Activated naive CD4-positive, alpha-beta T cell treated with anti-CD3 and anti-CD28 coated beads, Interleukin-2, amount 10 ng/mL, durations not matched to agents 7 days and 5 days (primary cell): ENCODE results near the gene GMDS.

Source experiments
- CTCF ChIA-PET: fragments of 350-600 bp; sonication (Branson Sonifier 250); formaldehyde crosslinking; loops from one replicate; lab custom pipeline; 2021; ENCODE audit warnings: antibody characterized with exemption; lab: Charles Lee
- DNase-seq: peaks from one replicate; pipeline ENCODE4 v3.0.0-alpha.2; 2020
- H3K27ac Mint-ChIP-seq: one replicate; pipeline ENCODE4 v1.8.0; 2021; ENCODE audit warnings: mild to moderate bottlenecking, moderate library complexity, mixed read lengths
- H3K27me3 Mint-ChIP-seq: one replicate; pipeline ENCODE4 v1.8.0; 2021; ENCODE audit warnings: mild to moderate bottlenecking, mixed read lengths
- H3K36me3 Mint-ChIP-seq: one replicate; pipeline ENCODE4 v1.8.0; 2021; ENCODE audit warnings: mixed read lengths
- H3K4me1 Mint-ChIP-seq: one replicate; pipeline ENCODE4 v1.8.0; 2021; ENCODE audit warnings: mixed read lengths
- H3K4me3 Mint-ChIP-seq: one replicate; pipeline ENCODE4 v1.8.0; 2021; ENCODE audit warnings: mild to moderate bottlenecking, moderate library complexity, mixed read lengths
- H3K9me3 Mint-ChIP-seq: one replicate; pipeline ENCODE4 v1.8.0; 2021; ENCODE audit warnings: mixed read lengths

The GMDS gene

GRCh38 chr6:2229039-2229438 lies 16.4 kb downstream of the GMDS start:
- no peak for DNase-seq
- H3K27me3 Mint-ChIP-seq: no peaks in the 10 kb centered on the region
- CTCF ChIA-PET: interaction anchor here (1.7 kb wide), 1 partner anchor 19 kb away, joined by 4 read pairs; no protein-coding TSS in a partner anchor
- H3K27ac Mint-ChIP-seq: no peak overlapping the region
- no peaks in the 10 kb centered on the region for H3K36me3 Mint-ChIP-seq
- H3K4me3 Mint-ChIP-seq: no peak overlapping the region
- no peaks in the 10 kb centered on the region for H3K9me3 Mint-ChIP-seq
- H3K4me1 Mint-ChIP-seq: peaks cover 20% of the 10 kb centered on the region

GRCh38 chr6:2228392-2228791 lies 17.0 kb downstream of the GMDS start:
- Mint-ChIP-seq H3K36me3 (no peaks in the 10 kb centered on the region), H3K4me3 (no peak overlapping the region), H3K4me1 (peaks cover 20% of the 10 kb centered on the region), H3K27ac (no peak overlapping the region), H3K9me3 (no peaks in the 10 kb centered on the region), H3K27me3 (no peaks in the 10 kb centered on the region)
- no peak for DNase-seq
- CTCF ChIA-PET: interaction anchor here (1.7 kb wide), 1 partner anchor 19 kb away, joined by 4 read pairs; no protein-coding TSS in a partner anchor

DNA sequence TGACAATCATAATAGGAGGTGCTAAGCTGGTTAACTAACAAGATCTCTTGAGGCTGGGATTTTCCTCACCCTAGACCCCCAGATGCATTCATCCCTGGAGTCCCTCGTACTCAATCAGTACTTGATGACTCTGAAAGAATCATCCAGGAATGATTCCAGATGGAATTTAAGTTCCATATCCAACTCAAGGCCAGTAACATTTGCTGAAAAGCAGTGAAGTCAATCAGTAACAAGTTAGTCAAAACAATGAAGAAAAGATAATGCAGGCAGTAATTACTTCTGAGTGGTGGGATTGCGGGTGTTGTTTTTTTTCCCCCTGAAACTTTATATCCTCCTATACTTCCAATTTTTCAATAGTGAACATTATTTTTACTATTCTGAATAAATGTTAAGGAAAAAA lies 18.6 kb downstream of the GMDS start:
- Mint-ChIP-seq H3K9me3 (no peaks in the 10 kb centered on the region), H3K27ac (no peak overlapping the region), H3K4me1 (peaks cover 21% of the 10 kb centered on the region), H3K36me3 (no peaks in the 10 kb centered on the region), H3K27me3 (no peaks in the 10 kb centered on the region), H3K4me3 (no peak overlapping the region)
- CTCF ChIA-PET: no interaction called here
- DNase-seq: no peak

DNA sequence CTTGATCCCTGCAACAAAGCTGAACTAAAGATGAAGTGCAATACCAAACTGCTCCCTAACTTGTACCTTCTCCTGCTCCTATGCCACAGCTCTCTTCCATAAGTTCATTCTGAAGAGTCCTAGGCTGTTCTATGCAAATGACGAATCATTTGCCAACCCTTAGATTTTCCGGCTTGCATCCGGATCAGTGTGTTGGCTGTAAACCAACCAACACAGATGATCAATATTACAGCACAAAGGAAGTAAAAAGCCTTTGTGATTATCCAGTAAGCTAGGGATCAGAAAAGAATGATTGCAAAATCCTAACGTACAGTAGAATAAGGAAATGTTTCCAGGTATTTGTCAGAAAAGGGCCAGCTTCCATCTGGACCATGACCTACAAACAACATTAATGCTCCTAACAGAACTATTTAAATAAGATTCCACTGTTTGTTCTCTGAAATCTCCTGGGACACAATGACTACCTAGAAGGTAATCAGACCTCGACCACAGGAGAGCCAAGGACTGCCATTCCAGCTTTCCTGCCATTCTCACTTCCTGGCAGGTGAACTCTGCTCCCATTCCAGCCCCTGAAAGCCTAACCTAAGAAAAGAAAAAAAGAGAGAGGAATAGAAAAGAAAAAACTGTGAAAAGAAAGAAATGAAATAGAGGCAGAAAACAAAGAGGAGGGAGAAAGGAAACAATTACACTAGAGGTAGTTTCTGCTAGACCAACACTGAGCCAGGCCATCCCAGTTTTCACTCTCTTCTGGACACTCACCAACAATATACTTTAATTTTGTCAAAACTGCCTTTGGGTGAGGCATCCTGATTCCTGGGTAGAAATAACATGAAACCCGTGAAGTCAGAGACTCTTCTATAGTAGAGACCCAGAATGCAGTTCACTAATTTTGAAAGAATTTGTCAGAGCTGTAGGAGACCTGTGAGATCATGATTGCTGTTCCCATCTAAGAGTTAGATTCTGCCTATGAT lies 19.7 kb downstream of the GMDS start:
- H3K27ac Mint-ChIP-seq: no peak overlapping the region
- CTCF ChIA-PET: no interaction called here

DNA sequence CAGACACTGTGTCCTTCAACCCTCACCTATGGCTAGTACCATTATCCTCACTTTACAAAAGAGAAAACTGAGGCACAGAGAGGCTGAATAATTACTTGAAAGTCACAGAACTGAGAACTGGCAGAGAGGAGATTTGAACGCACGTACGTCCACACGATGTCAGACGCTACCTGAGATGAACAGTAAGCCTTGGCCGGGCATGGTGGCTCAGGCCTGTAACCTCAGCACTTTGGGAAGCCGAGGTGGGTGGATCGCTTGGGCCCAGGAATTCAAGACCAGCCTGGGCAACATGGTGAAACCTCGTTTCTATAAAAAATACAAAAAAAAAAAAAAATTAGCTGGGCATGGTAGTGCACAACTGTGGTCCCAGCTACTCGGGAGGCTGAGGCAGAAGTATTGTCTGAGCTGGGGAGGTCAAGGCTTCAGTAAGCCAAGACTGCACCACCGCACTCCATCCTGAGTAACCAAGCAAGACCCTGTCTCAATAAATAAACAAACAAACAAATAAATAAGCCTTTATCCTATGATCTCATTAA lies 20.5 kb downstream of the GMDS start:
- DNase-seq: no peak
- no peaks in the 10 kb centered on the region for H3K9me3 Mint-ChIP-seq
- H3K4me1 Mint-ChIP-seq: peaks cover 21% of the 10 kb centered on the region
- CTCF ChIA-PET: no interaction called here
- no peak overlapping the region for H3K27ac Mint-ChIP-seq
- H3K27me3 Mint-ChIP-seq: no peaks in the 10 kb centered on the region
- H3K4me3 Mint-ChIP-seq: no peak overlapping the region
- H3K36me3 Mint-ChIP-seq: no peaks in the 10 kb centered on the region

More for the DNA sequence above, 19.7 kb downstream of the GMDS start:
- DNase-seq: no peak
- Mint-ChIP-seq H3K4me1 (peaks cover 17% of the 10 kb centered on the region), H3K27me3 (no peaks in the 10 kb centered on the region), H3K9me3 (no peaks in the 10 kb centered on the region), H3K36me3 (no peaks in the 10 kb centered on the region), H3K4me3 (no peak overlapping the region)

DNA sequence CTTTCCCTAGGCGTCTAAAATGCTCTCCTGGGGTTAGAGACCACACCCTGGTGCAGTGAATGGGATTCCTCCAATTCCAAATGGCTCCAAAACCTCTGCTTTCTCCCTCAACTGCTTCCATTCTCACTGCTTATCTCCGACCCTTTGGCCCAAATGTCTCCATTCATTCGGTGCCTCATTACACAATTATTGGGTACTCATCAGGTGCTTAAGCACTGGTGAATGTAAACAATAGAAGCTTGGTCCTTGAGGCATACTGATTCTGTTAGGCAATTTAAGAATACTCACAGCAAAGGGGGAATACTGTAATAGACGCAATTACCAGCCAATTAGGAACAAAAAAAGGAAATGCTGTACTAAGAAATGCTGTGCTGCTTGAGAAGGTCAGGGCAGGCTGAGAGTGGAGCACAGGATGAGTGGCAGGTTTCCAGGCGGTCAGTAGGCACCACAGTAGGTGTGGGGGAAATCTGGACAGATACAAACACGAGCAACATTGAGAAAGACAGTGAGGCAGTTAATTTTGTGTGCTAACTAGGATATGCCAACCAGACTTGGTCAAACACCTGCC lies 23.0 kb downstream of the GMDS start:
- H3K9me3 Mint-ChIP-seq: no peaks in the 10 kb centered on the region
- DNase-seq: no peak
- CTCF ChIA-PET: no interaction called here

GRCh38 chr6:2221726-2222274 lies 23.6 kb downstream of the GMDS start:
- no peaks in the 10 kb centered on the region for H3K27me3 Mint-ChIP-seq
- H3K36me3 Mint-ChIP-seq: no peaks in the 10 kb centered on the region
- peak overlapping the region; percentile 79 for H3K27ac Mint-ChIP-seq
- CTCF ChIA-PET: no interaction called here
- peak overlapping the region; percentile 81 for H3K4me3 Mint-ChIP-seq
- H3K4me1 Mint-ChIP-seq: peaks cover 21% of the 10 kb centered on the region
- peak; percentile 33 for DNase-seq
- no peaks in the 10 kb centered on the region for H3K9me3 Mint-ChIP-seq

More for the DNA sequence above, 23.0 kb downstream of the GMDS start:
- no peaks in the 10 kb centered on the region for H3K36me3 Mint-ChIP-seq
- H3K27me3 Mint-ChIP-seq: no peaks in the 10 kb centered on the region
- H3K4me3 Mint-ChIP-seq: peak overlapping the region; percentile 81
- peak overlapping the region; percentile 79 for H3K27ac Mint-ChIP-seq
- H3K4me1 Mint-ChIP-seq: peaks cover 21% of the 10 kb centered on the region

DNA sequence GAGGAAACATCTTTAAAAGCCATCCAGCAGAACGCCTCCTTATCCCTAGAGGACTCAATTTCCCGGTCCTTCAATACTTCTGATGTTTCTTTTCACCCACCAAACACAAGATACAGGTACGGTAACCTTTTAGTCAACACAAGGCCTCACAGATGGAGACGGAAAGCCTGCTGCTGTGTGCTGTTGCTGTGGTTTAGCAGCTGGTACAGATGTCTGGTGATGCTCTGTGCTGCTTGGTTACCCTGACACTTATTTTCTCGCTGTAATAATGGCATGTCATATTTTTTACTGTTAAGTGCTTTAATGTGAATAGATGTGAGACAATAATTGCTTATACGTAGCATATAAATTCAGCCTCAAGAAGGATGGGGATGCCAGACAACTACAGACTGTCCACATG lies 25.3 kb downstream of the GMDS start:
- Mint-ChIP-seq H3K36me3 (no peaks in the 10 kb centered on the region), H3K9me3 (no peaks in the 10 kb centered on the region), H3K27me3 (no peaks in the 10 kb centered on the region), H3K27ac (no peak overlapping the region), H3K4me3 (no peak overlapping the region), H3K4me1 (peaks cover 21% of the 10 kb centered on the region)
- CTCF ChIA-PET: no interaction called here
- no peak for DNase-seq

- no peaks in the 10 kb centered on the region for H3K9me3 Mint-ChIP-seq
- H3K4me3 Mint-ChIP-seq: no peak overlapping the region
- H3K4me1 Mint-ChIP-seq: peaks cover 21% of the 10 kb centered on the region
- CTCF ChIA-PET: interaction anchor here (1.0 kb wide), 1 partner anchor 10 kb away, joined by 4 read pairs; no protein-coding TSS in a partner anchor
- no peak overlapping the region for H3K27ac Mint-ChIP-seq
- H3K27me3 Mint-ChIP-seq: no peaks in the 10 kb centered on the region
- no peak for DNase-seq
- H3K36me3 Mint-ChIP-seq: no peaks in the 10 kb centered on the region
These were observed 26.5 kb downstream of the GMDS start for GRCh38 chr6:2218866-2219265.

DNA sequence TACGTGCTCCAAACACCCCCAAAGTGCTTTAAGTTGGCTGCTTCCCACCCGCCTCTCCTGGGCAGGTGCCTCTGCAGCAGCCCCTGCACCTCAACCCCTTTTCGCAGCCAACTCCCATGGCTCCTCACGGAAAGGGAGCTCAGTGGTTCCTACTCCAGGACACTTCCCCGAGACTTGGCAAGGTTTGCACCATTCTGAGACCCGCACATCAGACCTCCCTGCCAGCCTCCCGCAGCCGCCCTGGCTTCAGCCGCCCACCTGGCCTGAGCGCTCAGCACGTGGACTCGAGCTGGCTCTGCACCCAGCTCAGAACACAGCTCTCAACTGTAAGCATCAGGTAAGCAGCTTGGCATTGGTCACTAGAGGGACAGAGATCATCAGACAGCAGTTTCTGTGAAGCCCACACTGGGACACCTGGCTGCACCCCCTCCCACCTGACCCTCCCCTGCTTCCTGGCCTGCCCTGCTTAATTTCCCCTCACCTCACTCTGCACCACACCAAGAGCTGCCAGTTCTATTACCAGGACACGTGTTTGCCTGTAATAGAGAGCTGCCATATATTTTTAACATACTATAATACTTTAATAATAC lies 28.5 kb downstream of the GMDS start:
- CTCF ChIA-PET: interaction anchor here (1.5 kb wide), 1 partner anchor 8 kb away, joined by 4 read pairs; no protein-coding TSS in a partner anchor
- no peak for DNase-seq
- Mint-ChIP-seq H3K9me3 (no peaks in the 10 kb centered on the region), H3K4me1 (peaks cover 13% of the 10 kb centered on the region), H3K36me3 (no peaks in the 10 kb centered on the region), H3K4me3 (no peak overlapping the region), H3K27ac (no peak overlapping the region), H3K27me3 (no peaks in the 10 kb centered on the region)

DNA sequence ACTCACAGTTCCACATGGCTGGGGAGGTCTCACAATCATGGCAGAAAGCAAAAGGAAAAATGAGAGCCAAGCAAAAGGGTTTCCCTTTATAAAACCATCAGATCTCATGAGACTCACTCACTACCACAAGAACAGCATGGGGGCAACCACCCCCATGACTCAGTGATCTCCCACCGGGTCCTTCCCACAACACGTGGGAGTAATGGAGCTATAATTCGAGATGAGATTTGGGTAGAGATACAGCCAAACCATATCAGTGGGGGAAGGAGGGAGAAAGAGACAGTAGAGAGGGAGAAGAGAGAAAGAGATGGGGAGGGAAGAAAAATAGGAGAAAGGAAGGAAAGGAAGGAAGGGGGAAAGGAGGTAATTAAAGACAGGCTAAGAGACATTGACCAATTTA lies 30.1 kb downstream of the GMDS start:
- Mint-ChIP-seq H3K4me3 (no peak overlapping the region), H3K9me3 (no peaks in the 10 kb centered on the region), H3K27me3 (no peaks in the 10 kb centered on the region), H3K36me3 (no peaks in the 10 kb centered on the region), H3K4me1 (peaks cover 3% of the 10 kb centered on the region), H3K27ac (no peak overlapping the region)
- CTCF ChIA-PET: interaction anchor here (1.5 kb wide), 1 partner anchor 136 kb away, joined by 4 read pairs; no protein-coding TSS in a partner anchor
- DNase-seq: no peak

DNA sequence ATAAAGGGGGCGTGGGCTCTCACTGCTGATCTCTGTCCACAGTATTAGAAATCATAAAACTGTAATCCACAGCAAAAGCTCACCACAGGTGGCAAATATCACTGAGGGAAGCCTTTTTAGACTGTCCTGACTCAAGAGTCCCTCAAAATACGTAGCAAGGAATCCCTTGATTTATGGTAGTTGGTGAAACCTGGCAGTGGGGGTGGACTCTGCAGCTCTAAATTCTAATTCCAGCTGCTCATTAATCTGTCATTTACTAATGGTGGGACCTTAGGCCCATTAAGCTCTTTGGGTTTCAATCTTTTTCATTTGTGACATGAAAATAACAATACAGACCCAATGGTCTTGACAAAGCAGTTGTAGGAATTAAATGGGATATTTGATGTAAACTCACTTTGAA lies 32.3 kb downstream of the GMDS start:
- no peaks in the 10 kb centered on the region for H3K9me3 Mint-ChIP-seq
- H3K4me1 Mint-ChIP-seq: no peaks in the 10 kb centered on the region
- no peak overlapping the region for H3K4me3 Mint-ChIP-seq
- CTCF ChIA-PET: interaction anchor here (1.2 kb wide), 2 partner anchors 30 to 141 kb away, joined by 3 read pairs; no protein-coding TSS in a partner anchor
- DNase-seq: no peak
- H3K27me3 Mint-ChIP-seq: no peaks in the 10 kb centered on the region
- no peaks in the 10 kb centered on the region for H3K36me3 Mint-ChIP-seq
- no peak overlapping the region for H3K27ac Mint-ChIP-seq

DNA sequence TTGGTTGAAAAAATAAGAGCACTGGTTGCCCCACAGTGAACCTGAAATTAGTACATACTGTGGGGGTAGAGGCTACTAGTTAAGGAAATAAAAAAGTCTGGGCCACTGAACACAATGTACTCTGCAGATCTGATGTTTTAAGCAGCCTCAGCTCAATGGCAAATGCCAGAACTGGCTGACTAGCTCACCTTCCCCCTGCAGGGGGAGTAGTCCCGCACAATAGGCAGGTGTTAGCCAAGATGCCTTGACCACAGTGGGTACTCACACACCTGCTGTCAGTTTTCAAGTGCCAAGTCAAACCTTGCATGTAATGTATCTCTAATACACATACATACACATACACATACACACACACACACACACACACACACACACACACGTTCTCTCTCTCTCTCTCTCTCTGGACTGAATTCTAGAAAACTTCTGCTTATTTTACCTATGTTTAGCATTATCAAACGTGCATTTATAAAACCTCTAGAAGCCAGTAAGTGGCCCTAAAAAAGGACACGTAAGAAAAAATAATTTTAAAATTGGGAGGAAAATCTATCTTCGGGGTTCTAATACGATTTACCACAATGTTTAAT lies 36.1 kb downstream of the GMDS start:
- Mint-ChIP-seq H3K27ac (no peak overlapping the region), H3K36me3 (no peaks in the 10 kb centered on the region), H3K4me1 (no peaks in the 10 kb centered on the region), H3K4me3 (no peak overlapping the region), H3K27me3 (no peaks in the 10 kb centered on the region), H3K9me3 (no peaks in the 10 kb centered on the region)
- CTCF ChIA-PET: interaction anchor here (0.6 to 4.4 kb wide), 17 partner anchors 8 to 603 kb away, joined by 3 to 33 read pairs (median 4); no protein-coding TSS in a partner anchor
- DNase-seq: peak; percentile 61
